CD4-positive, alpha-beta T cell (primary cell): ENCODE measurements around the gene SPATA19. TPM values are rescaled to one million over a fixed set of nuclear protein-coding genes. Genes with fewer than 3 reads are reported as not detected.

Experiments used
- ATAC-seq: fragments of 200-7000 bp; cut with Tn5 transposase; one replicate; pipeline ENCODE4 v1.10.0; 2022; ENCODE audit warnings: mild to moderate bottlenecking; ENCODE audit not compliant: poor library complexity
- CTCF ChIA-PET: fragments of 350-600 bp; sonication (Branson Sonifier 250); formaldehyde crosslinking; loops from one replicate; lab custom pipeline; 2021; ENCODE audit warnings: antibody characterized with exemption, inconsistent platforms; lab: Charles Lee
- POLR2A ChIA-PET: fragments of 350-600 bp; sonication (Branson Sonifier 250); formaldehyde crosslinking; loops from one replicate; lab custom pipeline; 2021; ENCODE audit warnings: antibody characterized with exemption, inconsistent platforms; lab: Charles Lee
- DNase-seq, 14 experiments: peaks; one replicate each; pipeline ENCODE4 v3.0.0-alpha.2; 2013 to 2020; ENCODE audit warnings: mixed read lengths in 2 of 14
- H3K27ac ChIP-seq, 2 donors: one replicate each; pipeline versions ENCODE4 v1.5.1 to v1.7.0; 2013; ENCODE audit warnings: low read length in 2 of 2, low read depth in 1 of 2, mild to moderate bottlenecking in 1 of 2
- H3K27me3 ChIP-seq, 2 experiments: 1 replicate in 1 of 2; 2 replicates in 1 of 2; pipeline versions ENCODE4 v1.6.1 to v1.7.0; 2013; ENCODE audit warnings: low read length in 2 of 2, control low read depth in 1 of 2, mild to moderate bottlenecking in 1 of 2, moderate library complexity in 1 of 2; ENCODE audit not compliant: insufficient read depth in 2 of 2, control insufficient read depth in 1 of 2
- H3K36me3 ChIP-seq: one replicate; pipeline ENCODE4 v1.6.1; 2013; ENCODE audit warnings: low read length, control low read depth; ENCODE audit not compliant: insufficient read depth
- H3K4me1 ChIP-seq: one replicate; pipeline ENCODE4 v1.6.1; 2013; ENCODE audit warnings: low read length, control low read depth; ENCODE audit not compliant: insufficient read depth
- H3K4me3 ChIP-seq: one replicate; pipeline ENCODE4 v1.5.1; 2013; ENCODE audit warnings: mild to moderate bottlenecking, low read length, moderate library complexity
- H3K9me3 ChIP-seq, 2 experiments: 1 replicate in 1 of 2; 2 replicates in 1 of 2; pipeline versions ENCODE4 v1.6.1 to v1.7.0; 2013; ENCODE audit warnings: low read length in 2 of 2, mild to moderate bottlenecking in 2 of 2, control low read depth in 1 of 2, moderate library complexity in 1 of 2; ENCODE audit not compliant: control insufficient read depth in 1 of 2, insufficient read depth in 1 of 2
- H3K27ac Mint-ChIP-seq: one replicate; pipeline ENCODE4 v1.8.0; 2020; ENCODE audit warnings: mixed read lengths
- H3K27me3 Mint-ChIP-seq: one replicate; pipeline ENCODE4 v1.8.0; 2021; ENCODE audit warnings: mixed read lengths
- H3K36me3 Mint-ChIP-seq: one replicate; pipeline ENCODE4 v1.8.0; 2021; ENCODE audit warnings: low read depth, mixed read lengths
- H3K4me1 Mint-ChIP-seq: one replicate; pipeline ENCODE4 v1.8.0; 2021; ENCODE audit warnings: low read depth, mixed read lengths
- H3K4me3 Mint-ChIP-seq: one replicate; pipeline ENCODE4 v1.8.0; 2020; ENCODE audit warnings: mild to moderate bottlenecking, mixed read lengths
- H3K9me3 Mint-ChIP-seq: one replicate; pipeline ENCODE4 v1.8.0; 2020; ENCODE audit warnings: mixed read lengths
- CTCF ChIP-seq: fragments of 200-600 bp; IDR thresholded peaks from one replicate; pipeline ENCODE4 v1.8.0; 2022; ENCODE audit warnings: antibody characterized with exemption, mild to moderate bottlenecking
- intact Hi-C, 2 experiments: fragments of 100-400 bp; cut with DNase I in 1 of 2; cut with micrococcal nuclease in 1 of 2; formaldehyde crosslinking; loops; one replicate each; pipeline versions ENCODE4 v1.15.1 to v1.9.0; 2023 to 2025; cut with DNase I, micrococcal nuclease
- total RNA-seq, 174 experiments: library from RNA in 2 of 174; stranded (reverse) in 2 of 174; gene quantifications; one replicate each; pipeline ENCODE4 v1.2.3 and lab custom pipeline; 2021 to 2026

The SPATA19 gene
- total RNA-seq, 2 experiments from 2014 or later, result not detected

DNA sequence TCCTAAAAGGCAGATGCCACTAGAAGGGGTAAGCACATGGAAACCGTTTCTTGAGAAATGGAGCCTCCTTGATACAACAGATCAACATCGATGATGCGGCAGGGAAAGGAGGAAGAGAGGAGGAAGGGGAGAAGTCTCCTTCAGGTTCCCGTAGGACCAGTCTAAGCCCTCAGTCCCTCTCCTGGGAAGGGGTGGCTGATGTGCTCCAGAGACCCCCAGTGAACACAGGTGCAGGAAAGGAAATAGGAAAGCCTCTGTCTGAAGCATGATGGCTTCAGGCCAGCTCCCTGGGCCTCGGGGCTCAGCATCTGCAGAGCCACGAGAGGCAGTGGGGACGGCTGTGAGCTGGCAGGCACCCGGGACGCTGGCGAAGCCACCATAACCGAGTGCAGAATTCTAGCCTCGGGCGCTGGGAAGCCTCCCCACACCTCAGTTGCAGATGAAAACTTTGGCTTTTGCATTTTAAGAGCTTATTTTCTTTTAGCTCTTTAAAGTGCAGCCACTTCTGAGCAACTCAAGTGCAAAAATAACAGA is 1.8 kb downstream of the SPATA19 start:
- POLR2A ChIA-PET, result no interaction called here
- Histone ChIP-seq H3K4me3 (no peak overlapping the region), H3K36me3 (no peaks in the 10 kb centered on the region), H3K27me3 (no peaks in the 10 kb centered on the region), H3K4me1 (no peaks in the 10 kb centered on the region), H3K9me3 (no peaks in the 10 kb centered on the region), H3K27ac (no peak overlapping the region)
- CTCF ChIA-PET, result no interaction called here
- Mint-ChIP-seq H3K4me3 (no peak overlapping the region), H3K27me3 (peaks cover 19% of the 10 kb centered on the region), H3K27ac (no peak overlapping the region), H3K4me1 (no peaks in the 10 kb centered on the region), H3K36me3 (no peaks in the 10 kb centered on the region), H3K9me3 (no peaks in the 10 kb centered on the region)
- DNase-seq (no peak), ATAC-seq (no peak)
- TF ChIP-seq CTCF, result no peak
- intact Hi-C loops, result no loop called here

DNA sequence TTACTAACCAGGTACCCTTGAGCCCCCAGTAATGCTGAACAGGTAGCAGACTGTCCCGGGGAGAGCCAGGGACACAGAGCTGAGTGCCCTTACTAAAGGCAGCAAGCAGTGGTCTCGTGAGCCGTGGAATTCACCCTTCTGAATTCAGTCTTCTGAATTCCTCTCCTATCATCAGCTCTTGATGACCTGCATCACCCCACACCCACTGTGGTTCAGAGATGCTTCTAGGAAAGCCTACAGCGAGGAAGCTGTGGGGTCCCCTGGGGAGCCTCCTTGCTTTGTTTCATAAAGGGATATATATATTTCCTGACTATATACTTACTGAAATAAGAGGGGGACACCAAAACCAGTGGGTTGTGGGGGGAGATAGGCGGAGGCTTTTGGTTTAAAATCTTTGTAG is 2.6 kb downstream of the SPATA19 start:
- Mint-ChIP-seq H3K4me1 (no peaks in the 10 kb centered on the region), H3K27me3 (peaks cover 19% of the 10 kb centered on the region), H3K27ac (no peak overlapping the region), H3K9me3 (no peaks in the 10 kb centered on the region), H3K36me3 (no peaks in the 10 kb centered on the region), H3K4me3 (no peak overlapping the region)
- ChIA-PET POLR2A (no interaction called here), CTCF (no interaction called here)
- Histone ChIP-seq H3K9me3 (no peaks in the 10 kb centered on the region), H3K27ac (no peak overlapping the region), H3K4me3 (no peak overlapping the region), H3K4me1 (no peaks in the 10 kb centered on the region), H3K27me3 (peaks cover 0 to 4% of the 10 kb centered on the region in 2 experiments), H3K36me3 (no peaks in the 10 kb centered on the region)
- DNase-seq, result no peak
- TF ChIP-seq CTCF, result no peak
- ATAC-seq, result no peak
- intact Hi-C loops, result no loop called here

DNA sequence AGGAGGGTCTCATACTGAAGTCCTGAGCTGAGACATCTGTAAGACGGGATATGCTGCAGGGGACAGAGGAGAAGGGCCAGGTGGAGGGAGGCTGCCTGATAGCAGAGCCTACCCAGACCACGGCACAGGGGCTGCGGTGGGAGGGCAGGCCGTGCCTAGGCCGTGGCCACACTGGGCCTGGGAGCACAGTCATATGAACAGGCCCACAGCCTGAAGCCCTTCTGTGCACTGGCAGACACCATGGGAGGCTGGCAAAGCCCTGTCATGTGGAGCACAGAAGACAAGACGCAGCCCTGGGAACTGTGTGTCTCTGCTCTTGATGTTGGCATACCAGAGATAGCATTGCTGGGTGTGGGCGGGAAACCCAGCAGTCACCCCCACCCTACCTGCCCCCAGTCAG is 3.3 kb downstream of the SPATA19 start:
- no peak for TF ChIP-seq CTCF
- Histone ChIP-seq H3K9me3 (no peaks in the 10 kb centered on the region), H3K36me3 (no peaks in the 10 kb centered on the region), H3K27ac (no peak overlapping the region), H3K4me3 (no peak overlapping the region), H3K4me1 (no peaks in the 10 kb centered on the region), H3K27me3 (peaks cover 0 to 4% of the 10 kb centered on the region in 2 experiments)
- ChIA-PET POLR2A (no interaction called here), CTCF (interaction anchor here (0.5 kb wide), 1 partner anchor 762 kb away, joined by 4 read pairs; no protein-coding TSS in a partner anchor)
- no peak for DNase-seq
- Mint-ChIP-seq H3K9me3 (no peaks in the 10 kb centered on the region), H3K4me1 (no peaks in the 10 kb centered on the region), H3K27ac (no peak overlapping the region), H3K4me3 (no peak overlapping the region), H3K36me3 (no peaks in the 10 kb centered on the region), H3K27me3 (peaks cover 19% of the 10 kb centered on the region)
- no peak for ATAC-seq
- intact Hi-C loops, result no loop called here
